HEK293 (cell line): Measurements from ENCODE around the gene IL1R1.
"Not testable (repeated sequence)": the region's sequence is repeated elsewhere in the genome, so short reads cannot be mapped to it uniquely, and the experiment has no call there.

ENCODE experiments used
- CTCF ChIA-PET: fragments of 350-600 bp; formaldehyde crosslinking; extraction: SDS; loops from one replicate; lab custom pipeline; 2021; ENCODE audit warnings: antibody characterized with exemption; lab: Yijun Ruan, JAX
- POLR2A ChIA-PET: fragments of 300-600 bp; formaldehyde crosslinking; extraction: SDS; loops from one replicate; lab custom pipeline; 2020; ENCODE audit warnings: antibody characterized with exemption, inconsistent platforms; lab: Yijun Ruan, JAX
- H3K27ac ChIP-seq: fragments of 200-500 bp; sonication (Bioruptor generic); 2 replicates; pipeline ENCODE4 v1.5.1; 2014; ENCODE audit warnings: low read depth, low read length, control low read depth, inconsistent platforms; ENCODE audit errors: extremely low read depth
- H3K36me3 ChIP-seq, 2 experiments: fragments of 200-500 bp in 1 of 2; sonication (Bioruptor generic) in 1 of 2; 1 replicate in 1 of 2; 2 replicates in 1 of 2; pipeline ENCODE4 v1.5.1; 2014 to 2017; ENCODE audit warnings: inconsistent platforms in 2 of 2, low read length in 2 of 2; ENCODE audit not compliant: control insufficient read depth in 2 of 2, insufficient read depth in 1 of 2
- H3K4me1 ChIP-seq: fragments of 200-500 bp; sonication (Bioruptor generic); 2 replicates; pipeline ENCODE4 v1.5.1; 2014; ENCODE audit warnings: mild to moderate bottlenecking, low read length, inconsistent platforms; ENCODE audit not compliant: control insufficient read depth, insufficient read depth
- H3K4me3 ChIP-seq: 2 replicates; pipeline ENCODE4 v1.5.1; 2011; ENCODE audit warnings: low read depth, mild to moderate bottlenecking, control low read depth, low read length, moderate library complexity
- H3K9me3 ChIP-seq: fragments of 200-500 bp; sonication (Bioruptor generic); 2 replicates; pipeline ENCODE4 v1.5.1; 2014; ENCODE audit warnings: low read depth, low read length, inconsistent platforms; ENCODE audit not compliant: control insufficient read depth, insufficient read depth
- GFI1B ChIP-seq: fragments of 450-650 bp; formaldehyde crosslinking; IDR thresholded peaks from 2 replicates; pipeline ENCODE4 v1.5.1; 2016; ENCODE audit warnings: missing biosample characterization, missing genetic modification characterization
- GLIS1 ChIP-seq: fragments of 450-650 bp; formaldehyde crosslinking; IDR thresholded peaks from 2 replicates; pipeline ENCODE4 v1.5.1; 2016; ENCODE audit warnings: missing biosample characterization, missing genetic modification characterization
- OVOL3 ChIP-seq: fragments of 450-650 bp; formaldehyde crosslinking; IDR thresholded peaks from 2 replicates; pipeline ENCODE4 v1.5.1; 2016; ENCODE audit warnings: missing biosample characterization, missing genetic modification characterization
- SALL2 ChIP-seq: fragments of 450-650 bp; formaldehyde crosslinking; IDR thresholded peaks from 2 replicates; pipeline ENCODE4 v1.5.0; 2017; ENCODE audit warnings: missing biosample characterization, mild to moderate bottlenecking, missing genetic modification characterization, borderline replicate concordance
- SETDB1 ChIP-seq: IDR thresholded peaks from one replicate; pipeline ENCODE4 v1.6.1; 2017; ENCODE audit warnings: mild to moderate bottlenecking, low read length, moderate library complexity, mixed read lengths; ENCODE audit not compliant: insufficient read length
- SP3 ChIP-seq: fragments of 450-650 bp; formaldehyde crosslinking; IDR thresholded peaks from 2 replicates; pipeline ENCODE4 v1.5.1; 2016; ENCODE audit warnings: missing biosample characterization, missing genetic modification characterization
- ZFP69B ChIP-seq: fragments of 450-650 bp; formaldehyde crosslinking; IDR thresholded peaks from 2 replicates; pipeline ENCODE4 v1.5.1; 2016; ENCODE audit warnings: missing biosample characterization, missing genetic modification characterization
- ZNF121 ChIP-seq: fragments of 450-650 bp; formaldehyde crosslinking; IDR thresholded peaks from 2 replicates; pipeline ENCODE4 v1.5.1; 2016; ENCODE audit warnings: missing biosample characterization, missing genetic modification characterization
- ZNF146 ChIP-seq: fragments of 450-650 bp; formaldehyde crosslinking; IDR thresholded peaks from 2 replicates; pipeline ENCODE4 v1.5.1; 2016; ENCODE audit warnings: missing biosample characterization, missing genetic modification characterization
- ZNF155 ChIP-seq: fragments of 450-650 bp; formaldehyde crosslinking; IDR thresholded peaks from 2 replicates; pipeline ENCODE4 v1.5.1; 2016; ENCODE audit warnings: missing biosample characterization, missing genetic modification characterization
- ZNF211 ChIP-seq: fragments of 450-650 bp; formaldehyde crosslinking; IDR thresholded peaks from 2 replicates; pipeline ENCODE4 v1.5.1; 2016; ENCODE audit warnings: low read depth, missing biosample characterization, missing genetic modification characterization
- ZNF214 ChIP-seq: fragments of 450-650 bp; formaldehyde crosslinking; IDR thresholded peaks from 2 replicates; pipeline ENCODE4 v1.5.1; 2017; ENCODE audit warnings: missing biosample characterization, mild to moderate bottlenecking, missing genetic modification characterization, borderline replicate concordance
- ZNF335 ChIP-seq: fragments of 450-650 bp; formaldehyde crosslinking; conservative IDR thresholded peaks from 2 replicates; pipeline ENCODE4 v1.5.1; 2016; ENCODE audit warnings: missing biosample characterization, missing genetic modification characterization
- ZNF341 ChIP-seq: fragments of 450-650 bp; formaldehyde crosslinking; IDR thresholded peaks from 2 replicates; pipeline ENCODE4; 2016; ENCODE audit warnings: low read depth, missing biosample characterization, missing genetic modification characterization
- ZNF354C ChIP-seq: fragments of 450-650 bp; formaldehyde crosslinking; IDR thresholded peaks from 2 replicates; pipeline ENCODE4 v1.5.1; 2016; ENCODE audit warnings: missing biosample characterization, missing genetic modification characterization, low read depth, borderline replicate concordance
- ZNF391 ChIP-seq: fragments of 450-650 bp; formaldehyde crosslinking; IDR thresholded peaks from 2 replicates; pipeline ENCODE4 v1.5.1; 2016; ENCODE audit warnings: low read depth, missing biosample characterization, missing genetic modification characterization, borderline replicate concordance
- ZNF416 ChIP-seq: fragments of 450-650 bp; formaldehyde crosslinking; IDR thresholded peaks from 2 replicates; pipeline ENCODE4 v1.5.1; 2016; ENCODE audit warnings: missing biosample characterization, missing genetic modification characterization
- ZNF514 ChIP-seq: fragments of 450-650 bp; formaldehyde crosslinking; IDR thresholded peaks from 2 replicates; pipeline ENCODE4 v1.5.1; 2016; ENCODE audit warnings: missing biosample characterization, missing genetic modification characterization
- TF ChIP-seq, protein P1 (sequence below): fragments of 450-650 bp; formaldehyde crosslinking; IDR thresholded peaks from 2 replicates; pipeline ENCODE4 v1.5.1; 2016; ENCODE audit warnings: missing biosample characterization, missing genetic modification characterization
- TF ChIP-seq, protein P2 (sequence below): fragments of 450-650 bp; formaldehyde crosslinking; IDR thresholded peaks from 2 replicates; pipeline ENCODE4 v1.5.1; 2016; ENCODE audit warnings: missing biosample characterization, missing genetic modification characterization
- TF ChIP-seq, protein P3 (sequence below): fragments of 450-650 bp; formaldehyde crosslinking; IDR thresholded peaks from 2 replicates; pipeline ENCODE4 v1.5.1; 2016; ENCODE audit warnings: missing biosample characterization, missing genetic modification characterization, low read depth

IL1R1 gene

DNA sequence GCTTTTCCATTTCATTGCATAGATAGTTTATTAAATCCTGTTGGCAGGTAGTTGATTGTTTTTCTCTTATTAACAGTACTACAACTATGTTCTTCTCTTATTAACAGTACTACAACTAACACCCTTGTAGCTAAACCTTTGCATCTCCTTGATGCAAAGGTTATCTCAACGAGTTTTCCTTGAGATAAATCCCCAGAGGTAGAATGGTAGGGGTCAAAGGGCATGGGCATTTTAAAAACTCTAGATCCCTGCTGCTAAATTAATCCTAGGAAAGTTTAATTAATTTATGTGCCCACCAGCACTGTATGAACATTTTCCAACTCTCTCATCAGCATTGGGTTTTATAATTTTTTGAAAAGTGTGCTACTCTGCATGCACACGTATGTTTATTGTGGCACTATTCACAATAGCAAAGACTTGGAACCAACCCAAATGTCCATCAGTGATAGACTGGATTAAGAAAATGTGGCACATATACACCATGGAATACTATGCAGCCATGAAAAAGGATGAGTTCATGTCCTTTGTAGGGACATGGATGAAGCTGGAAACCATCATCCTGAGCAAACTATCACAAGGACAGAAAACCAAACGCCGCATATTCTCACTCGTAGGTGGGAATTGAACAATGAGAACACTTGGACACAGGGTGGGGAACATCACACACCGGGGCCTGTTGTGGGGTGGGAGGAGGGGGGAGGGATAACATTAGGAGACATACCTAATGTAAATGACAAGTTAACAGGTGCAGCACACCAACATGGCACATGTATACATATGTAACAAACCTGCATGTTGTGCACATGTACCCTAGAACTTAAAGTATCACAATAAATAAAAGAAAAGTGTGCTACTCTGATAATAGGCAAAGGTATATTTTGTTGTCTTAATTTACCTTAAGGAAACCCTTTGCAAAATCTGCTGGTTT is 35.5 kb upstream of the IL1R1 start:
- H3K27ac ChIP-seq, H3K4me1 ChIP-seq, H3K36me3 ChIP-seq, POLR2A ChIA-PET, H3K4me3 ChIP-seq, H3K9me3 ChIP-seq: not testable (repeated sequence)
- CTCF ChIA-PET, result interaction anchor here (0.6 to 1.3 kb wide), 3 partner anchors 86 to 183 kb away, joined by 3 to 4 read pairs (median 3); no protein-coding TSS in a partner anchor
- TF ChIP-seq ZNF146 (tag by site-specific recombination), result peak; percentile 63

DNA sequence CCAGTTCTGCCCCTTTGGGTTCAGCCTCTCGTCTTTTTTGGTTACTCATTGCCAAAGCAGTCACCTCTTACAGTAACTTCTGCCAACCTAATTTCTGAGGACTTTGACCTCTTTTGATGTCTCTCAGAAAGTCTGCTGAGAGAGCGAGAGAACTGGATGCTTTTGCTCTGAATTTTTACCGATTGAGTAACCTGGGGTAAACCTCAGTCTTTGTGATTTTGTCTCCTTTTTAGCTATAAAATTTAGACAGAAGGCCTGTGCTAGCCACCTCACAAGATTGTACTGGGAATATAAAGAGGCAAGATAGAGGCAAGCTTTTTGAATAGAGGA is 34.8 kb upstream of the IL1R1 start:
- Histone ChIP-seq H3K27ac (no peak overlapping the region), H3K4me1 (no peaks in the 10 kb centered on the region), H3K4me3 (no peak overlapping the region), H3K36me3 (no peaks in the 10 kb centered on the region), H3K9me3 (no peaks in the 10 kb centered on the region)
- ChIA-PET POLR2A (no interaction called here), CTCF (interaction anchor here (0.6 kb wide), 1 partner anchor 150 kb away, joined by 3 read pairs; no protein-coding TSS in a partner anchor)
- TF ChIP-seq, protein P1, sequence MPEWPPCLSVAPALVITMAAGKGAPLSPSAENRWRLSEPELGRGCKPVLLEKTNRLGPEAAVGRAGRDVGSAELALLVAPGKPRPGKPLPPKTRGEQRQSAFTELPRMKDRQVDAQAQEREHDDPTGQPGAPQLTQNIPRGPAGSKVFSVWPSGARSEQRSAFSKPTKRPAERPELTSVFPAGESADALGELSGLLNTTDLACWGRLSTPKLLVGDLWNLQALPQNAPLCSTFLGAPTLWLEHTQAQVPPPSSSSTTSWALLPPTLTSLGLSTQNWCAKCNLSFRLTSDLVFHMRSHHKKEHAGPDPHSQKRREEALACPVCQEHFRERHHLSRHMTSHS (tag by site-specific recombination), result no peak
- TF ChIP-seq ZNF341 (tag by site-specific recombination) (no peak), ZNF335 (tag by site-specific recombination) (no peak), ZNF354C (tag by site-specific recombination) (no peak), ZNF391 (no peak), ZNF211 (no peak), ZNF214 (tag by site-specific recombination) (no peak), GFI1B (tag by site-specific recombination) (no peak), ZNF514 (tag by site-specific recombination) (no peak), OVOL3 (no peak), ZNF416 (no peak), GLIS1 (no peak), ZNF155 (tag by site-specific recombination) (no peak), SALL2 (tag by site-specific recombination) (no peak), ZNF121 (no peak), ZFP69B (no peak), SP3 (no peak), SETDB1 (no peak)
- TF ChIP-seq, protein P2, sequence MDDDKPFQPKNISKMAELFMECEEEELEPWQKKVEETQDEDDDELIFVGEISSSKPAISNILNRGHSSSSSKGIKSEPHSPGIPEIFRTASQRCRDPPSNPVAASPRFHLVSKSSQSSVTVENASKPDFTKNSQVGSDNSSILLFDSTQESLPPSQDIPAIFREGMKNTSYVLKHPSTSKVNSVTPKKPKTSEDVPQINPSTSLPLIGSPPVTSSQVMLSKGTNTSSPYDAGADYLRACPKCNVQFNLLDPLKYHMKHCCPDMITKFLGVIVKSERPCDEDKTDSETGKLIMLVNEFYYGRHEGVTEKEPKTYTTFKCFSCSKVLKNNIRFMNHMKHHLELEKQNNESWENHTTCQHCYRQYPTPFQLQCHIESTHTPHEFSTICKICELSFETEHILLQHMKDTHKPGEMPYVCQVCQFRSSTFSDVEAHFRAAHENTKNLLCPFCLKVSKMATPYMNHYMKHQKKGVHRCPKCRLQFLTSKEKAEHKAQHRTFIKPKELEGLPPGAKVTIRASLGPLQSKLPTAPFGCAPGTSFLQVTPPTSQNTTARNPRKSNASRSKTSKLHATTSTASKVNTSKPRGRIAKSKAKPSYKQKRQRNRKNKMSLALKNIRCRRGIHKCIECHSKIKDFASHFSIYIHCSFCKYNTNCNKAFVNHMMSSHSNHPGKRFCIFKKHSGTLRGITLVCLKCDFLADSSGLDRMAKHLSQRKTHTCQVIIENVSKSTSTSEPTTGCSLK, result no peak
- TF ChIP-seq, protein P3, sequence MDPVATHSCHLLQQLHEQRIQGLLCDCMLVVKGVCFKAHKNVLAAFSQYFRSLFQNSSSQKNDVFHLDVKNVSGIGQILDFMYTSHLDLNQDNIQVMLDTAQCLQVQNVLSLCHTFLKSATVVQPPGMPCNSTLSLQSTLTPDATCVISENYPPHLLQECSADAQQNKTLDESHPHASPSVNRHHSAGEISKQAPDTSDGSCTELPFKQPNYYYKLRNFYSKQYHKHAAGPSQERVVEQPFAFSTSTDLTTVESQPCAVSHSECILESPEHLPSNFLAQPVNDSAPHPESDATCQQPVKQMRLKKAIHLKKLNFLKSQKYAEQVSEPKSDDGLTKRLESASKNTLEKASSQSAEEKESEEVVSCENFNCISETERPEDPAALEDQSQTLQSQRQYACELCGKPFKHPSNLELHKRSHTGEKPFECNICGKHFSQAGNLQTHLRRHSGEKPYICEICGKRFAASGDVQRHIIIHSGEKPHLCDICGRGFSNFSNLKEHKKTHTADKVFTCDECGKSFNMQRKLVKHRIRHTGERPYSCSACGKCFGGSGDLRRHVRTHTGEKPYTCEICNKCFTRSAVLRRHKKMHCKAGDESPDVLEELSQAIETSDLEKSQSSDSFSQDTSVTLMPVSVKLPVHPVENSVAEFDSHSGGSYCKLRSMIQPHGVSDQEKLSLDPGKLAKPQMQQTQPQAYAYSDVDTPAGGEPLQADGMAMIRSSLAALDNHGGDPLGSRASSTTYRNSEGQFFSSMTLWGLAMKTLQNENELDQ (tag by site-specific recombination), result no peak
